ENCODE data around the gene PDE3A.

PDE3A gene

DNA sequence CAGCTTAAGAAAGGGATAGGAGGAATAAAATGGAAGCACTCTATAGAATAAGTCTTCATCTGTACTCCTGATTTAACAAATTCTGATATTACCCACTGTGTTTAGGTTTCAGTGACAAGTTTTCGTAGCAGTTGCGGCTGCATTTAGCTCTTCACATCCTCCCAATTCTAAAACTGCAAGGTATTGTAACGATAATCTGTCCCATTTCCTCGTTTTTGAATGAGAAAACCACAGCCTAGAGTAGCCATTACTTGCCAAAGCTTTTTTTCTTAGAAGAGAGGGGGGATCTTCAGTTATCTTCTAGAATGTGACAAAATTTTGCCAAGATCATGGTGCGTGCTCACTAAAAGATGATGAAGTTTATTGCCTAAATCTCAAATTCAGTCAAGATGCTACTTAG lies 155.8 kb downstream of the PDE3A start:
- TF ChIP-seq, protein P1, sequence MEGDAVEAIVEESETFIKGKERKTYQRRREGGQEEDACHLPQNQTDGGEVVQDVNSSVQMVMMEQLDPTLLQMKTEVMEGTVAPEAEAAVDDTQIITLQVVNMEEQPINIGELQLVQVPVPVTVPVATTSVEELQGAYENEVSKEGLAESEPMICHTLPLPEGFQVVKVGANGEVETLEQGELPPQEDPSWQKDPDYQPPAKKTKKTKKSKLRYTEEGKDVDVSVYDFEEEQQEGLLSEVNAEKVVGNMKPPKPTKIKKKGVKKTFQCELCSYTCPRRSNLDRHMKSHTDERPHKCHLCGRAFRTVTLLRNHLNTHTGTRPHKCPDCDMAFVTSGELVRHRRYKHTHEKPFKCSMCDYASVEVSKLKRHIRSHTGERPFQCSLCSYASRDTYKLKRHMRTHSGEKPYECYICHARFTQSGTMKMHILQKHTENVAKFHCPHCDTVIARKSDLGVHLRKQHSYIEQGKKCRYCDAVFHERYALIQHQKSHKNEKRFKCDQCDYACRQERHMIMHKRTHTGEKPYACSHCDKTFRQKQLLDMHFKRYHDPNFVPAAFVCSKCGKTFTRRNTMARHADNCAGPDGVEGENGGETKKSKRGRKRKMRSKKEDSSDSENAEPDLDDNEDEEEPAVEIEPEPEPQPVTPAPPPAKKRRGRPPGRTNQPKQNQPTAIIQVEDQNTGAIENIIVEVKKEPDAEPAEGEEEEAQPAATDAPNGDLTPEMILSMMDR (IDR thresholded peaks at IDR 0.05; ENCODE audit: low read depth, low read length) = no peak
- in situ Hi-C loops (cut with HindIII; ENCODE audit: low sequenced_read_pairs) = no loop called here
- H3K4me3 ChIP-seq (ENCODE audit: low read depth, low read length) = no peak overlapping the region
- DNase-seq (ENCODE audit: low read depth, low spot score) = no peak

DNA sequence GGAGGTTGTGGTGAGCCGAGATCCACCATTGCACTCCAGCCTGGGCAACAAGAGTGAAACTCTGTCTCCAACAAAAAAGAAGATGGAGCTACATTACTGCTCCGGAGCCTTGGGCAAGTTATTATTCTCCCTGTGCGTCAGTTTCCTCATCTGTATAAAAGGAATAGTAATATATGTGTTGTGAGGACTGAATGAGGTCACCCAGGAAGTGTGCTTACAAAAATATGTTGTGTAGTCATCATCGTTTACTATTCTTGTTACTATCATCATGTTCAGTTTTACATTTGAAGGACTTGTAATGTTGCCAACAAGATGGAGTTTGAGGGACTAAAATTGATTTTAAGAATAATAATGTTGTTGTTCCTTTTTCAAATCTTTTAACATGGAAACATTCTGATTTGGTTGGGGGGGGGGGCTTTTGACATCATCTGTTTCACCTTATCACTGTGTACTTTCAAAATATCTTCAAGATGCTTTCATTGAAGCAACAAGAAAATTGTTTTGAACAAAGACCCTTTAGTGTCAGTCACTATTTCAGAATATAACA lies 156.8 kb downstream of the PDE3A start:
- no peak overlapping the region for H3K4me3 ChIP-seq (ENCODE audit: low read depth, low read length)
- peak; percentile 33 for DNase-seq (ENCODE audit: low read depth, low spot score)
- TF ChIP-seq, protein P1 (IDR thresholded peaks at IDR 0.05; ENCODE audit: low read depth, low read length) = no peak
- in situ Hi-C loops (cut with HindIII; ENCODE audit: low sequenced_read_pairs) = no loop called here

DNA sequence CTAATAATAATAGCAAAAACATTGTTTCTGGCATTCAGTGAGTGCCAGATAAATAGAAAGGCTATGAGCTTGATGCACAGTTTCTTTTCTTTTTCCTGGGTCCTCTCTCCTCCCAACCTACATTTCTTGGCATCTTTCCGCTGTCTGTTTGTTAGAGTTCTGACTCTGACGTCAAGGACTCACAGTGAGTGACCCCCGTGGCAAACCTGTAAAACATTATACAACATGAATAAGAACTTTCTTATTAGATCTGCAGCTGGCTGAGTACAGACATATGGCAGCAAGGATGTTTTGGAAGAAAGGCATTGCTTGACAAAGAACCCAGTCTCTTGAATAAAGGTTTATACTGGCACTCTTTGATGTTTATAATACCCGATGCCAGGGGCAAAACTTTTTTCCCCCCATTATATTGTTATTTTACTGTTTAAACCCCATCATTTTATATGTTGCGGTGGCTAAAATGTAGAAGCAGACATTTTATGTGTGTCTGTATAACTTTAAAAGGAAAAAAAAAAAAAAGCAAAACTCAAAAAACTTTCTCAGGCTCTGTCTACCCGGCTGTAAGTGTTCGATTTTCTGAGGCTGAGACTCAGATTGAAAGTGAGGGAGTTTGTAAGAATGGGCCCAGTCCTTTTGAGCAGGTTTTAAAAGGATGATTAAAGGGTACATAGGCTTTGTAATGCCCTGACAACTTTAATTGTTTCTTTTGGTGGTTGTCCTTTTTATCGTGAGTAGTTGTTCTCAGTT lies 159.3 kb downstream of the PDE3A start:
- DNase-seq (ENCODE audit: low read depth, low spot score) = peak; percentile 92
- TF ChIP-seq, protein P1 (IDR thresholded peaks at IDR 0.05; ENCODE audit: low read depth, low read length) = no peak
- H3K4me3 ChIP-seq (ENCODE audit: low read depth, low read length) = no peak overlapping the region
- in situ Hi-C loops (cut with HindIII; ENCODE audit: low sequenced_read_pairs) = no loop called here

DNA sequence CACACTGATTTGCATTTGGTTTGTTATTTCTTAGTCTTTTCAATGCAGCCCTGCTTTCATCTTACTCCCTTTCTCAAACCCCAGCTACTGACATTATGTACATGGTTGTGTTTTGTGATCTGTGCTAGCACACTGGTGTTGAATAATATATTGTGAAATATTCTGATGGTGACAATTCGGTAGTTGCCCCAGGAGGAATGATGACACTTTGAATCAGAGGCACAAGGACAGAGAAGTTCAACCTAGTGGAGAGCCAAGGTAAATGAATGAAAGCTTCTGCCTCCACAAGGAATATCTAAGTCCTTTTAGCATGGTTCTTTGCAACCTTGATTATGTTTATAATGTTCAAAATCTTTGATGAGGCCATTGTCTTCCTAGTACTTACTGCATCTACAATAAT lies 159.9 kb downstream of the PDE3A start:
- in situ Hi-C loops (cut with HindIII; ENCODE audit: low sequenced_read_pairs) = no loop called here
- H3K4me3 ChIP-seq (ENCODE audit: low read depth, low read length) = no peak overlapping the region
- TF ChIP-seq, protein P1 (IDR thresholded peaks at IDR 0.05; ENCODE audit: low read depth, low read length) = no peak
- no peak for DNase-seq (ENCODE audit: low read depth, low spot score)

DNA sequence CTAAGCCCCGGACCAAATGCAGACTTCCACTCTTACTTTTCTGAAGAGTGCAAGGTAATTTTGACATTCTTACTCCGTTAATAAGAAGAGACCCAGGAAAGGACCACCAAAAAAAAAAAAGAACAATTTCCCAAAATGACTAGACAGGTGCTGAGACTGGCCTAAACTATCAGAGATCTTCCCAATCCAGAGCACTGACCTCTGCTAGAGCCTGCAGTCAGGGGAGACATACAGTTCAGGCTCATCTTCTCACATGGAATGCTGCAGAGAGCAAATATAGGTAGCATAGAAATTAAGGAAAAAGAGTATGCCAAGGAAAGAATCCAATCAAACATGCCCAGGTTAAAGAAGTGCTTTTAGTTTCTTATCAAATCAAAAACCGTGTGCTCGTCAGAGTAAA lies 177.9 kb downstream of the PDE3A start:
- in situ Hi-C loops (cut with HindIII; ENCODE audit: low sequenced_read_pairs) = no loop called here
- no peak overlapping the region for H3K4me3 ChIP-seq (ENCODE audit: low read depth, low read length)
- no peak for DNase-seq (ENCODE audit: low read depth, low spot score)
- TF ChIP-seq, protein P1 (IDR thresholded peaks at IDR 0.05; ENCODE audit: low read depth, low read length) = no peak

DNA sequence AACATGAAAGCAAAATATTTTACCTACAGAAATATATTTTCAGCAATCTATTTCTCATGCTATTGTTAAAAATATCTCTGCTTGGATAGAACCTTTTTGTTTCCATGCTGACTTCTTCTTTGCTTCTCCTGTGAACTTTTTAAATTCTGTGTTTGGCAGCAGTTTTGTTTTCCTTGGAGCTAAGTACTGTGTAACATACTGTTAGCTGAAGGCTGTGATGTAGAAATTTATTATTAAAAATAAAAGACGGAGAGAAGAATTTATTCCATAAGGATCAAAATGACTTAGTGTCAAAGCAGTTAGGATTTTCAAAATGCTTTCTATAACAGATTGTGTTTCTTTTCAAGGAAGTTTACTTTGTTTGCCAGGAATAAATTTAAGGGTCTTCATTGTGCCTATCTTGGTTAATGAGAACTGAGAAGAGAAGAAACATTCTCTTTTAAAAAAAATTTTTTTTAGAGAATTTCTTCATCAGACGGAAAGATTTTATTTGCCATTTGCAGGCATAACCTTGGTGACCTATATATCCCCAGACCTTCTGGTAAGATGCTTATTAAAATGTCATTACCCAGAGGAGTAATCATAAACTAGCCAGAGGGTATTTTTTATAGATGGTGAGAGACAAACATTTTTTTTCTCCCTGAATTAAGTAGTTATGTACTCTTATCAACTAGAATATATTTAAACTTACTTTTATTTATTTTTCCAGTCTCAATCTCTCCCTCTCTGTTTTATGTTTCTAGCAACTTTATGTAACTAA lies 179.7 kb downstream of the PDE3A start:
- TF ChIP-seq, protein P1 (IDR thresholded peaks at IDR 0.05; ENCODE audit: low read depth, low read length) = no peak
- H3K4me3 ChIP-seq (ENCODE audit: low read depth, low read length) = no peak overlapping the region
- in situ Hi-C loops (cut with HindIII; ENCODE audit: low sequenced_read_pairs) = no loop called here
- peak; percentile 70 for DNase-seq (ENCODE audit: low read depth, low spot score)
